Thoracic aorta (tissue), 2 donors: Measurements from ENCODE around the gene MBTPS1. TPM values are rescaled to one million over a fixed set of nuclear protein-coding genes. Genes with fewer than 3 reads are reported as not detected.

Experiments used
- ATAC-seq: fragments of 150-250 bp; one replicate; pipeline ENCODE4 v1.8.0; 2017; ENCODE audit warnings: low read depth; ENCODE audit not compliant: insufficient number of reproducible peaks, low FRiP score
- DNase-seq: peaks from one replicate; pipeline ENCODE4 v3.0.0-alpha.2; 2020; ENCODE audit warnings: low spot score
- H3K27ac ChIP-seq, 2 donors: fragments of 200-600 bp; sonication (generic); 1 replicate in 1 of 2; 2 replicates in 1 of 2; pipeline ENCODE4 v1.5.1; 2016; ENCODE audit warnings: mild to moderate bottlenecking in 2 of 2, moderate library complexity in 2 of 2
- H3K27me3 ChIP-seq: fragments of 200-600 bp; sonication (generic); replicated peaks from 2 replicates; pipeline ENCODE4 v1.6.0; 2016; ENCODE audit warnings: mild to moderate bottlenecking; ENCODE audit not compliant: insufficient read depth
- H3K36me3 ChIP-seq: fragments of 200-600 bp; sonication (generic); one replicate; pipeline ENCODE4 v1.5.1; 2016
- H3K4me1 ChIP-seq, 2 donors: fragments of 200-600 bp; sonication (generic); 1 replicate in 1 of 2; 2 replicates in 1 of 2; pipeline versions ENCODE4 v1.5.1 to v1.6.0; 2016; ENCODE audit warnings: low read depth in 2 of 2, mild to moderate bottlenecking in 1 of 2; ENCODE audit not compliant: control insufficient read depth in 1 of 2
- H3K4me3 ChIP-seq: fragments of 200-600 bp; sonication (generic); 2 replicates; pipeline ENCODE4 v1.5.1; 2016; ENCODE audit warnings: mild to moderate bottlenecking
- H3K9me3 ChIP-seq: fragments of 200-600 bp; sonication (generic); 2 replicates; pipeline ENCODE4 v1.5.1; 2016
- total RNA-seq, 2 donors: library from RNA; depleted of rRNA; stranded (reverse); fragments of >200 nt; gene quantifications; one replicate each; pipeline versions ENCODE4 v1.1.0 to v1.2.3, GENCODE V29; 2016
- TF ChIP-seq, protein P1 (sequence below): fragments of 200-600 bp; sonication (generic); IDR thresholded peaks from one replicate; pipeline ENCODE4 v1.5.1; 2019; ENCODE audit warnings: antibody characterized with exemption

The MBTPS1 gene
- total RNA-seq, 2 donors from 2014 or later, result 91.9 to 98.2 TPM

GRCh38 chr16:84024854-84025253, 91.9 kb downstream of the MBTPS1 start:
- TF ChIP-seq, protein P1, sequence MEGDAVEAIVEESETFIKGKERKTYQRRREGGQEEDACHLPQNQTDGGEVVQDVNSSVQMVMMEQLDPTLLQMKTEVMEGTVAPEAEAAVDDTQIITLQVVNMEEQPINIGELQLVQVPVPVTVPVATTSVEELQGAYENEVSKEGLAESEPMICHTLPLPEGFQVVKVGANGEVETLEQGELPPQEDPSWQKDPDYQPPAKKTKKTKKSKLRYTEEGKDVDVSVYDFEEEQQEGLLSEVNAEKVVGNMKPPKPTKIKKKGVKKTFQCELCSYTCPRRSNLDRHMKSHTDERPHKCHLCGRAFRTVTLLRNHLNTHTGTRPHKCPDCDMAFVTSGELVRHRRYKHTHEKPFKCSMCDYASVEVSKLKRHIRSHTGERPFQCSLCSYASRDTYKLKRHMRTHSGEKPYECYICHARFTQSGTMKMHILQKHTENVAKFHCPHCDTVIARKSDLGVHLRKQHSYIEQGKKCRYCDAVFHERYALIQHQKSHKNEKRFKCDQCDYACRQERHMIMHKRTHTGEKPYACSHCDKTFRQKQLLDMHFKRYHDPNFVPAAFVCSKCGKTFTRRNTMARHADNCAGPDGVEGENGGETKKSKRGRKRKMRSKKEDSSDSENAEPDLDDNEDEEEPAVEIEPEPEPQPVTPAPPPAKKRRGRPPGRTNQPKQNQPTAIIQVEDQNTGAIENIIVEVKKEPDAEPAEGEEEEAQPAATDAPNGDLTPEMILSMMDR, result no peak
- Histone ChIP-seq H3K9me3 (peaks cover 12% of the 10 kb centered on the region), H3K27ac (no peak overlapping the region), H3K36me3 (no peaks in the 10 kb centered on the region), H3K4me3 (no peak overlapping the region), H3K4me1 (no peaks in the 10 kb centered on the region), H3K27me3 (no peaks in the 10 kb centered on the region)
- DNase-seq (no peak), ATAC-seq (no peak)

DNA sequence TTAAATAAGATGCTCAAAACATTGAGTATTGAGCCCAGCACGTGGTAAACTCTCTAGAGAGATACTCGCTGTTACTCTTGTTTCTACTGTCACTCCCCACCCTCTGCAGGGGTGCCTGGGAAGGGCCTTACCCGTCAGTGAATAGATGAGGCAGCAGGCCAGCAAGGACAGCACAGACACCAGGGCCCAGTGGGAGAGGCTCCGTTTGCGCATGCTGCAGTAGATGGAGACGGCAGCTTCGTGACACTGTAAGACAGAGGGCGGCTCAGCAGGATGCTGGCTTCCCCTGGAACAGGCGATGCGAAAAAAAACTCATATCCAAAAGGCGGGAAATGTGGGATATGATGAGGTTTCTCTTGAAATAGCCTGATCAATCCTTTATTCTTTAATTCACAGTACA, 94.1 kb downstream of the MBTPS1 start:
- peaks cover 12% of the 10 kb centered on the region for H3K9me3 ChIP-seq
- H3K36me3 ChIP-seq, result no peaks in the 10 kb centered on the region
- H3K27ac ChIP-seq, result no peak overlapping the region
- no peak overlapping the region for H3K4me3 ChIP-seq
- no peaks in the 10 kb centered on the region for H3K4me1 ChIP-seq
- H3K27me3 ChIP-seq, result no peaks in the 10 kb centered on the region
- TF ChIP-seq, protein P1, result no peak
- no peak for DNase-seq
- no peak for ATAC-seq

DNA sequence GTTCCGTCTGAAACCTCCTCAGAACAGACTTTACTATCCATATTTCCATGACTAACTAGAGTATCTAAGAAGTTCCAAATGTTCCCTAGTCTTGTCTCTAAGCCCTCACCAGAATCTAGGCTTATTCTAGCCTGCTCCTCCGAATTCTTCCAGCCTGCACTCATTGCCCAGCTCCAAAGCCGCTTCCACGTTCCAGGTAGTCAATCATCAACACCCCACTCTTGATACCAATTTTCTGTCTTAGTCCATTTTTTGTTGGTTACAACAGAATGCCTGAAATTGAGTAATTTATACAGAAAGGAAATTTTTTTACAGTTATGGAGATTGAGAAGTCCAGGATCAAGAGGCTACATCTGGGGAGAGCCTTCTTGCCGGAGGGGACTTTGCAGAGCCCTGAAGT, 95.3 kb downstream of the MBTPS1 start:
- Histone ChIP-seq H3K9me3 (peaks cover 12% of the 10 kb centered on the region), H3K27ac (no peak overlapping the region), H3K4me1 (no peaks in the 10 kb centered on the region), H3K36me3 (no peaks in the 10 kb centered on the region), H3K4me3 (no peak overlapping the region), H3K27me3 (no peaks in the 10 kb centered on the region)
- no peak for ATAC-seq
- TF ChIP-seq, protein P1, result no peak
- DNase-seq, result no peak

DNA sequence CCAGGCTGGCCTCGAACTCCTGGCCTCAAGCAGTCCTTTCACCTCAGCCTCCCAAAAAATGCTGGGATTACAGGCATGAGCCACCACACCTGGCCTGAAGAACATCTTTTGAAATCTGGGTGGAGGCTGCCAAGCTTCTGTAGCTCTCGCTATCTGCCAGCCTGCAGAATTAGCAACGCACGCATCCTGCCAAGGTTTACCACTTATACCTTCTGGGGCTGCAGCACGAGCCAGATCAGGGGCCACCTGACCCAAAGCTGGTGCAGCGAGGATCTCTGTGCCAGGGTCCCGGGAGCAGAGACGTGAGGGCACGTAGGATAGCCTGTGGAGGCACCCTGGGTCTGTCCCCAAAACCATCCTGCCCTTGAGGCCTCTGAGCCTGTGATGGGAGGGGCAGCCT, 96.4 kb downstream of the MBTPS1 start:
- H3K4me3 ChIP-seq, result no peak overlapping the region
- no peak overlapping the region for H3K27ac ChIP-seq
- no peak for DNase-seq
- H3K9me3 ChIP-seq, result peaks cover 12% of the 10 kb centered on the region
- ATAC-seq, result no peak
- H3K36me3 ChIP-seq, result no peaks in the 10 kb centered on the region
- no peaks in the 10 kb centered on the region for H3K27me3 ChIP-seq
- H3K4me1 ChIP-seq, result no peaks in the 10 kb centered on the region
- TF ChIP-seq, protein P1, result no peak

- TF ChIP-seq, protein P1, result no peak
- Histone ChIP-seq H3K9me3 (peaks cover 12% of the 10 kb centered on the region), H3K27ac (no peak overlapping the region), H3K27me3 (no peaks in the 10 kb centered on the region), H3K36me3 (no peaks in the 10 kb centered on the region), H3K4me3 (no peak overlapping the region), H3K4me1 (no peaks in the 10 kb centered on the region)
- DNase-seq (no peak), ATAC-seq (no peak)
Observed at GRCh38 chr16:84018710-84019109, 98.0 kb downstream of the MBTPS1 start.
